T47D (cell line): ENCODE measurements around the gene SPTBN4.
"Not testable (repeated sequence)": the region's sequence is repeated elsewhere in the genome, so short reads cannot be mapped to it uniquely, and the experiment has no call there.

ENCODE experiments used
- DNase-seq, 2 experiments: peaks; one replicate each; pipeline versions ENCODE4 v3.0.0 to v3.0.0-alpha.2; 2011 to 2012; ENCODE audit warnings: low read depth in 1 of 2, low spot score in 1 of 2
- JUND ChIP-seq: IDR thresholded peaks from 2 replicates; pipeline ENCODE4 v1.6.1; 2012; ENCODE audit warnings: low read depth
- in situ Hi-C: cut with HindIII; loops from 2 replicates; pipeline ENCODE4 v1.10.0; 2016; ENCODE audit warnings: low sequenced_read_pairs, low pct_unique_long_range_greater_than_20kb

Gene SPTBN4

GRCh38 chr19:40581531-40581930 is 114.7 kb downstream of the SPTBN4 start:
- no peak for DNase-seq
- TF ChIP-seq JUND = no peak
- in situ Hi-C loops = no loop called here

DNA sequence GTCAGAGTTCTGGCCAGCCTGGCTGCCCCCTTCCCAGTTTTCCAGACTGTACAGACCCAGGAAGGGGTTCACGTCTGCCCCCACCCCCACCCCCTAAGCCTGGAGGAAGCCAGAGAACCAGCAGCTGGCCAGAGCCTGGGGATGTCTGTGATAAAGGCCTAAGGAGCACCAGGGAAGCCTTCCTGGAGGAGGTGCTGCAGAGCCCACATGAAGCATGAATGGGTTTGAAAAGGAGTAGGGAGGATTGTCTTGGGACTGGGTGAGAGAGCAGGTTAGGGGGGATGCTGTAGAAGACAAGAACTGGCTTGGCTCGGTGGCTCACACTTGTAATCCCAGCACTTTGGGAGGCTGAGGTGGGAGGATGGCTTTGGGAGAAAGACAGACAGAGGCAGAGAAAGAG is 115.7 kb downstream of the SPTBN4 start:
- DNase-seq = no peak
- in situ Hi-C loops = no loop called here
- no peak for TF ChIP-seq JUND

DNA sequence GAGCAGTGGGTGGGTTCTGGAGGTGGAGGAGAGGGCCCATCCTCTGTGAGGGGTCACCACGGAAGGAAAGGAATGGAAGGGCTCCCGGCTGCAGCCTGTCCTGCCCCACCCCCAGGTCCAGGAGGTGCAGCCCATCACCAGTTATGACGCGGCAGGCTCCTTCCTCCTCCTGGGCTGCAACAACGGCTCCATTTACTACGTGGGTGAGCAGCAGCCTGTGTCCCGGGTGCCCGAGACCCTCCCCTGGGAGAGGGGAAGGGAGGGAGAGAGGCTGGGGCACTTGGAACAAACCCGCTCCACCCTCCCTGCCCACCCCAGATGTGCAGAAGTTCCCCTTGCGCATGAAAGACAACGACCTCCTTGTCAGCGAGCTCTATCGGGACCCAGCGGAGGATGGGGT is 116.5 kb downstream of the SPTBN4 start:
- DNase-seq = no peak
- no peak for TF ChIP-seq JUND
- in situ Hi-C loops = no loop called here

- no peak for DNase-seq
- TF ChIP-seq JUND = no peak
- in situ Hi-C loops = no loop called here
These were observed 117.2 kb downstream of the SPTBN4 start for GRCh38 chr19:40584007-40584406.

DNA sequence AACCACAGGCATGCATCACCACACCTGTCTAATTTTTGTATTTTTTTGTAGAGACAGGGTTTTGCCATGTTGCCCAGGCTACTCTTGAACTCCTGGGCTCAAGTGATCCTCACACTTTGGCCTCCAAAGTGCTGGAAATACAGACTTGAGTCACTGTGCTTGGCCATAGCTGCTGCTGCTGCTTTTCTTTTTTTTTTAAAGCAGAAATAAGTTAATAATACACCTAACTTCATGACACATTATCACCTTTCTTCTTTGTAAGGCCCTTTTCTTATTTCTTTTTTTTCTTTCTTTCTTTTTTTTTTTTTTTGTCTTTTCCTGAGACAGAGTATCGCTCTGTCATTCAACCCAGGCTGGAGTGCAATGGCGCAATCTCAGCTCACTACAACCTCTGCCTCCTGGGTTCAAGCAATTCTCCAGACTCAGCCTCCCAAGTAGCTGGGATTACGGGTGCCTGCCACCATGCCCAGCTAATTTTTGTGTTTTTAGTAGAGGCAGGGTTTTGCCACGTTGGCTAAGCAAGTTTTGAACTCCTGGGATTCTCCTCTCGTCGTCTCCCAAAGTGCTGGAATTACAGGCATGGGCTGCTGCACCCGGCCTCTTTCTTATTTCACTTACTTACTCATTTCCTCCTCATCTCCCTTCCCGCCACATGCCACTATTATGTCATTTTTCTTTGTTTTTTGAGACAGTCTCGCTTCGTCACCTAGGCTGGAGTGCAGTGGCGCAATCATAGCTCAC is 118.6 kb downstream of the SPTBN4 start:
- no peak for DNase-seq
- no peak for TF ChIP-seq JUND
- in situ Hi-C loops = no loop called here

DNA sequence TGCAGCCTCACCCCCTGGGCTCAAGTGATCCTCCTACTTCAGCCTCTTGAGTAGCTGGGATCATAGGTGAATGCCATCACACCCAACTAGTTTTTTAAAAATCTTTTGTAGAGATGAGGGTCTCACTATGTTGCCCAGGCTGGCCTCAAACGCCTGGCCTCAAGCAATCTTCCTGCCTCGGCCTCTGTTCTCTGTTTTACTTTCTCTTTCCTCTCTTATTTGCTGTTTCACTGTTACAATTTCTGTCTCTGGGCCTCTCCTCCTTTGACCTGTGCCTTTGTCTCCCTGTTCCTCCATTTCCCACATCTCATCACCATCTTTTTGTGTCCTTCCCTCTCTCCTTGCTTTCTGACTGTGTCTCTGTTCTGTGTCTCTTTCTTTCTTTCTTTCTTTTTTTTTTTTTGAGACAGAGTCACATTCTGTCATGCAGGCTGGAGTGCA is 119.2 kb downstream of the SPTBN4 start:
- no peak for DNase-seq
- in situ Hi-C loops = no loop called here
- no peak for TF ChIP-seq JUND

DNA sequence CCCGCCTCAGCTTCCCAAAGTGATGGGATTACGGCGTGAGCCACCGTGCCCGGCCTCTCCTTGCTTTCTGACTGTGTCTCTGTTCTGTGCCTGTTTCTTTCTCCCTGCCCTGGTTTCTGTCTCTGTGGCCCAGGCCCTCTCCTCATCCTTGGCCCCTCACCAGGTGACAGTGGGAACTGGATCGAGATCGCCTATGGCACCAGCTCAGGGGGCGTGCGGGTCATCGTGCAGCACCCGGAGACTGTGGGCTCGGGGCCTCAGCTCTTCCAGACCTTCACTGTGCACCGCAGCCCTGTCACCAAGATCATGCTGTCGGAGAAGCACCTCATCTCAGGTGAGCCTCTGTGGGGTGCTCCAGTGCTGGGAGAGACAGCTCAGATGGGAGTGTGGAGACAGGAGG is 119.8 kb downstream of the SPTBN4 start:
- TF ChIP-seq JUND = no peak

DNA sequence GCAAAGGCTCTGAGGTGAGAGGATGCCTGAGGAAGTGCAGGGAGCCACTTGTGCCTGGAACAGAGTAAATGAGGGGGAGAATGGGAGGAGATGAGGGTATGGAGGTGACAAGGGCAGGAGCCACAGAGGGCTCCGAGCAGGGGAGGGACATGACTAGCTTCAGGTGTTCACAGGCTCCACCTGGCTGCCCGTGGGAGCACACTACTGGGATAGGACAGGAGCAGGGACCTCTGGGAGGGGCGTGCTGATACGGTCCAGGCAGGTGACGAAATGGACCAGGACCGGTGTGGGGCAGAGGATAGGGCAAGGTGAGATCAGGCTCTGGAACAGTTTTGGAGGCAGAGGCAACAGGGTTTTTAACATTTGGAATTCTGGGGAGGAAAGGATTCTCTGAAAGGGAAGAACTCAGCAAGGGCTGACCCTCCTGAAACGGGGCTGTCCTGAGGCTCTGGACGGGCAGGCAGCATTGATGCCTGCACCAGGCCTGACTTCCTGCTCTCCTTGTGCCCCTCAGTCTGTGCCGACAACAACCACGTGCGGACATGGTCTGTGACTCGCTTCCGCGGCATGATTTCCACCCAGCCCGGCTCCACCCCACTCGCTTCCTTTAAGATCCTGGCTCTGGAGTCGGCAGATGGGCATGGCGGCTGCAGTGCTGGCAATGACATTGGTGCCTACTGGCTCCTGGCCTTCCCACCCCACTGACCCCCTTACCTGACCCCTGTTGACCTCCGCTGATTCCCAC is 121.5 kb downstream of the SPTBN4 start:
- in situ Hi-C loops = no loop called here
- TF ChIP-seq JUND = no peak
- no peak for DNase-seq

More for the DNA sequence above, 119.8 kb downstream of the SPTBN4 start:
- in situ Hi-C loops = no loop called here
- no peak for DNase-seq

GRCh38 chr19:40588926-40589569 is 122.2 kb downstream of the SPTBN4 start:
- no peak for TF ChIP-seq JUND
- no peak for DNase-seq
- in situ Hi-C loops = no loop called here

GRCh38 chr19:40589591-40590429 is 123.0 kb downstream of the SPTBN4 start:
- in situ Hi-C loops = no loop called here
- no peak for TF ChIP-seq JUND
- DNase-seq = no peak

DNA sequence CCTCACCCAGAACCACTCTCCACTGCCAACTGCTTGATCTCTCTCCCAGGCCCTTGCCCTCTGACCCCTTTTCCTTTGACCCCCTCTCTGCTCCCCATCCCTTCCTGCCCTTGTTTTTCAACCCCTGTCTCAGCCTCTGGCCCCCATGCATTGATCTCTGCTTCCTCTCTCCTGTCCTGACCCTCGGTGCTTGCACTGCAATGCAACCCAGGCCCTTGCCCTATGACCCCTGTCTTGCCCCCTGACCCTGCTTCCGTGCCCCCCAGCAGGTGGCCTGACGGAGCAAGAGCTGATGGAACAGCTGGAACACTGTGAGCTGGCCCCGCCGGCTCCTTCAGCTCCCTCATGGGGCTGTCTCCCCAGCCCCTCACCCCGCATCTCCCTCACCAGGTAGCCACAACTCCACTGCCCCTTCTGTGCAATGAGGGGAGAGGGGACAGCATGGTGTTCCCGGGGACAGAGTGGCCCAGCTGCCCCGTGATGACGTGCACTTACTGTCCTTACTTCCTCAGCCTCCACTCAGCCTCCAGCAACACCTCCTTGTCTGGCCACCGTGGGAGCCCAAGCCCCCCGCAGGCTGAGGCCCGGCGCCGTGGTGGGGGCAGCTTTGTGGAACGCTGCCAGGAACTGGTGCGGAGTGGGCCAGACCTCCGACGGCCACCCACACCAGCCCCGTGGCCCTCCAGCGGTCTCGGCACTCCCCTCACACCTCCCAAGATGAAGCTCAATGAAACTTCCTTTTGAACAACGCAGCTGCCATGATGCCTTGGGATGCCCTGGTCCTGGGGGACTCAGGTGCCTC is 123.9 kb downstream of the SPTBN4 start:
- DNase-seq = no peak
- TF ChIP-seq JUND = no peak
- in situ Hi-C loops = no loop called here

DNA sequence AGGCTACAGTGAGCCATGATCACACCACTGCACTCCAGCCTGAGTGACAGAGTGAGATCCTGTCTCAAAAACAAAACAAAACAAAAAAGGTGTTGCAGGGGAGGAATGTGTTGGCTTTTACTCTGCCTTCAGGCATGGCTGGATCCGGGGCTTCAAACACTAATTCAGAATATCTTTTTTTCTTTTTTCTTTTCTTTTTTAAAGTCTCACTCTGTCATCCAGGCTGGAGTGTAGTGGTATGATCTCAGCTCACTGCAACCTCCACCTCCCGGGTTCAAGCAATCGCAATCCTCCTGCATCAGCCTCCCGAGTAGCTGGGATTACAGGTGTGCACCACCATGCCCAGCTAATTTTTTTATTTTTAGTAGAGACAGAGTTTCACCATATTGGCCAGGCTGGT is 124.9 kb downstream of the SPTBN4 start:
- DNase-seq, in situ Hi-C loops: not testable (repeated sequence)
